HG03159 (cell line): ENCODE results near the gene NOX3.
"Not testable (repeated sequence)": the region's sequence is repeated elsewhere in the genome, so short reads cannot be mapped to it uniquely, and the experiment has no call there.

Experiments
- ATAC-seq: cut with Tn5 transposase; IDR thresholded peaks from one replicate; pipeline ENCODE4 v1.9.1; 2021; ENCODE audit warnings: mild to moderate bottlenecking, moderate library complexity; ENCODE audit not compliant: unreplicated experiment

NOX3 gene

GRCh38 chr6:155377061-155377460, 78.6 kb downstream of the NOX3 start:
- no peak for ATAC-seq

DNA sequence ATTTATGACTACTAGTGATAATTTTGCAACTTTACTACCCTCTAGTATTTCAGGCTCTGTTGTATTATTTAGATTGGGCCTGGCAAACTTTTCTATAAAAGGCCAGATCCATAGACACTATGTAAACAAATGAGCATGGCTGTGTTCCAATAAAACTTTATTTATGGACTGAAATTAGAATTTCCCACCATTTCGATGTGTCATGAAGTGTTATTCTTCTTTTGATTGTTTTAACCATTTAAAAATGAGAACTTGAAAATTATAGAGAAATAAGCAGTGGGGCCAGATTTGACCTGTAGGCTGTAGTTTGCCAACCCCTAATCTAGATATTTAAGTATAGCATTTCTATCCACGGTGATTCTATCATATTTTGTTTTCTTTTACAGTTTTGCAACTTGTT, 79.8 kb downstream of the NOX3 start:
- no peak for ATAC-seq

GRCh38 chr6:155374681-155375080, 81.0 kb downstream of the NOX3 start:
- ATAC-seq: no peak

DNA sequence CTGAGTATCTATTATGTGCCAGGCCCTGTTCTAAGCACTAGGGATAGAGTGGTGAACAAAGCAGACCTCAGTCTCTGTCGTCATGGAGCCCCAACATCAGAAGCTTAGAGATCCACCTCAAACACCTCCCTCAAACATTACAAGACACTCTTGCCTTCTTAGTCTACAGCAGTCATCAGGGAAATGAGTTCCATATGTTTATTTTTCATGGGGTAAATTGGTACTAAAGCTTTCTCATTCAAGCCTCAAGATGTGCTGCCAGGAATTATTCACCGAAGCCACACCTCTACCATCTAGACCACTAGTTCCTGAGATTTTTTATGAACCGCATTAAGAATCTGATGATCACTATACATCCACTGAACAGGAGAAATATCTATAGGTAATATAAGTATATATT, 82.4 kb downstream of the NOX3 start:
- no peak for ATAC-seq

GRCh38 chr6:155372256-155372655, 83.4 kb downstream of the NOX3 start:
- no peak for ATAC-seq

DNA sequence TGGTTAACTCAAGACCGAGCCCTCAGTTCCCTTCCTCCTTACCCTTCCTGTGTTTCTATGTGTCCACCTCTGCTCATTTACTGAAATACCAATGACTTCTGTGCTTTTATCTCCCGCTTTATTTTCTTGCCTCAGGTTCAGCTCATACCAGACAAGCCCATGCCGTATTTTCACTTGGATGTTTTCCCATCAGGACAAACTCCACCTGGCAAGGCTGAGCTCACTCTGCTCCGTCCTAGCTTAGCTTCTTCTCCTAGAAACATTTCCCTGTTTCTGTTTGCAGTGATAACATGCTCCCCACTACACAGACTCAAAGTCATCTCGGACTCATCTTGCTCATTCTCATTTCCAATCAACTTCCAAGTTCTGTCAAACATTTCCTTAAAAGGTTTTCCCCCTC, 84.4 kb downstream of the NOX3 start:
- ATAC-seq: no peak

DNA sequence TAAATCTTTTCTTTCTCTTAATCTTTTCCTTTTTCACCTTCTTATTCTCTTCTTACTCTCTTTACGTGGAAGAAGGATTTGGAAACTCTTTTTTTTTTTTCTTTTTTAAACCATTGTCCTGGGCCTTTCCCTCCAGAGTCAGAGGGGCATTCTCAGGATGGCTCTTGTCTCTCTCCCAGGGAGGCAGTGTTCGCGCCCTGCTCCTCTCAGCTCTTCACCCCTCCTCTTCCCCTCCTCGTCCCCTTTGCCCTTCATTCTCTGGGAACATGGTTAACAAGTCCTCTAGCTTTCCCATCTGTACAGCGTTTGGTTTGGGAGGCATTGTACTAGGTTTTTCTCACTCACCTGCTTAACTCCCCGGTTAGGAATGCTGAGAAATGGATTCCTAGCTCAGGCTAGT, 89.3 kb downstream of the NOX3 start:
- no peak for ATAC-seq

DNA sequence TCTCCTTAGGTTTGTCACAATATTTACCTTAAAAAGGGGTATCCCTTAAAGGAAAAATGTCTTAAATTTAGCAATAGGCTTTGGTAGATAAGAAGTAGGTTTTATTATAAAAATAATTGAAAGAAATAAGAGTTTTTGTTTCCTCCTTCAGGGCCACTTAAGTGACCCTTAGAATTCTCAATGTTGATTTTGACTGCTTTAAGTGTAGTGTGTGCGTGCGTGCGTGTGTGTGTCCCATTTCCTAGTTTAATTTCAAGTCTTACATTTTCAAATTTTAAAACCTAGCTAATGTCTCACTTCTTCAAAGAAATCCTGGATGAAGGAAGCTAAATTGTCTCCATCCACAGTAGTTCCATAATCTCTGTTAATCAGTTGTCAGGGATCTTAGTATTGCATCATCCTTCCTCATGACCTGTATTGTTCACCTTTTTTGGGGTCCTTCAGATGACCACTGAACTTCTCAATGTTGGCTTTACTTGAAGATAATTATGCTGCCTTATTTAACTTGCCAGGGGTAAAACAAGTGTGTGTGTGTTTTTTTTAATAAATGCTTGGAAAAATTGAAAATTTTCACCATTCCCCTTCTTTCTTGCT, 90.7 kb downstream of the NOX3 start:
- no peak for ATAC-seq

DNA sequence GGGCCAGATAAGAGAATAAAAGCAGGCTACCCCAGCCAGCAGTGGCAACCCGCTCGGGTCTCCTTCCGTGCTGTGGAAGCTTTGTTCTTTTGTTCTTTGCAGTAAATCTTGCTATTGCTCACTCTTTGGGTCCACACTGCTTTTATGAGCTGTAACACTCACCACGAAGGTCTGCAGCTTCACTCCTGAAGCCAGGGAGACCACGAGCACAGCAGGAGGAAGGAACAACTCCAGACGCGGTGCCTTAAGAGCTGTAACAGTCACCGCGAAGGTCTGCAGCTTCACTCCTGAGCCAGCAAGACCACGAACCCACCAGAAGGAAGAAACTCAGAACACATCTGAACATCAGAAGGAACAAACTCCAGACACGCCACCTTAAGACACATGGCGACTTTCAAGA, 91.6 kb downstream of the NOX3 start:
- not testable (repeated sequence) for ATAC-seq

DNA sequence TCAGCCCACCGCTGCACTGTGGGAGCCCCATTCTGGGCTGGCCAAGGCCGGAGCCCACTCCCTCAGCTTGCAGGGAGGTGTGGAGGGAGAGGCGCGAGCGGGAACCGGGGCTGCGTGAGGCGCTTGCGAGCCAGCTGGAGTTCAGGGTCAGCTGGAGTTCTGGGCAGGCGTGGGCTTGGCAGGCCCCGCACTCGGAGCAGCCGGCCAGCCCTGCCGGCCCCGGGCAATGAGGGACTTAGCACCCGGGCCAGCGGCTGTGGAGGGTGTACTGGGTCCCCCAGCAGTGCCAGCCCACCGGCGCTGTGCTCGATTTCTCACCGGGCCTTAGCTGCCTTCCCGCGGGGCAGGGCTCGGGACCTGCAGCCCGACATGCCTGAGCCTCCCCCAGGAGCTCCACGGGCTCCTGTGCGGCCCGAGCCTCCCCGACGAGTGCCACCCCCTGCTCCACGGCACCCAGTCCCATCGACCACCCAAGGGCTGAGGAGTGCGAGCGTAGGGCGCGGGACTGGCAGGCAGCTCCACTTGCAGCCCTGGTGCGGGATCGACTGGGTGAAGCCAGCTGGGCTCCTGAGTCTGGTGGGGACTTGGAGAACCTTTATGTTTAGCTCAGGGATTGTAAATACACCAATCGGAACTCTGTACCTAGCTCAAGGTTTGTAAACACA, 92.5 kb downstream of the NOX3 start:
- not testable (repeated sequence) for ATAC-seq

GRCh38 chr6:155354167-155354566, 101.5 kb downstream of the NOX3 start:
- no peak for ATAC-seq

GRCh38 chr6:155352811-155353210, 102.8 kb downstream of the NOX3 start:
- ATAC-seq: no peak

DNA sequence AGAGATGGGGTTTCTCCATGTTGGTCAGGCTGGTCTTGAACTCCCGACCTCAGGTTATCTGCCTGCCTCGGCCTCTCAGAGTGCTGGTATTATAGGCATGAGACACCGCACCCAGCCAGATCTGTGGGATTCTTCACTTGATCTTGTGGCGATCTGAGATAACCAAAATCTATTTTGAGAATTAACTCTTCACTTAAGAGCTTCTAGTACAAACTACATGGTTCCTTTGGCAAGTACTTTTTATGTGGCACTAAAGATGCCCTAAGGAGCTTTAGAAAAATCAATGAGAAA, 103.6 kb downstream of the NOX3 start:
- no peak for ATAC-seq

- peak; percentile 95 for ATAC-seq
Observed at GRCh38 chr6:155351273-155352129, 104.1 kb downstream of the NOX3 start.

DNA sequence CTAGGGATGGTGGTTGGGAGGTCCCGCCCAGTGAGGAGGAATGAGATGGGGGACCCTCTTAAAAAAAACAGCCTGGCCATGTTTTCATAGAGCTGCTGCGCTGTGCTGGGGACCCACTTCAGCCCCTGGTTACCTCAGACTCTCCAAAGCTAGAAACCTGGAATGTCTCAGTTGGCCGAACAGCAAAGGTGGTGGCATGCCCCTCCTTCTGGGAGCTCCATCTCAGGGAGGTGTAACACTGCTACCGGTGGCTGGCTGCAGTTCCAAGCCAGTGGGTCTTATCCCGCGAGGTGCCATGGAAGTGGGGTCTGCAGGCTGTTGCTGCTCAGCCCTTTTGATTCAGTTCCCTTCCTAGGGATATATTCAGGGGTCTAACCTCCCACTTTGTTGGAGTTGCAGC, 105.7 kb downstream of the NOX3 start:
- ATAC-seq: no peak

DNA sequence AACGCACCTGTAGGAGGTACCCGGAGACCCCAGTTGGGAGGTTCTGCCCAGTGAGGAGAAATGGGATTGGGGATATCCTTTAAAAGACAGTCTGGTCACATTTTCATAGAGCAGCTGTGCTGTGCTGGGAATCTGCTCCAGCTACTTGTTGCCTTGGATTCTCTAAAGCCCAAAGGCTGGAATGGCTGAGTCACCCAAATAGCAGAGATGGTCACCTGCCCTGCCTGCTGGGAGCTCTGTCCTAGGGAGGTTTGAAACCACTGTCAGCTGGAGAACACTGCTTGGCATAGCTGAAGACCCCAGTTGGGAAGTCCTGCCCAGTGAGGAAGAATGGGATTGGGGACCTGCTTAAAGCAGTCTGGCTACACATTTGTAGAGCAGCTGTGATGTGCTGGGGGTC, 106.5 kb downstream of the NOX3 start:
- ATAC-seq: no peak

DNA sequence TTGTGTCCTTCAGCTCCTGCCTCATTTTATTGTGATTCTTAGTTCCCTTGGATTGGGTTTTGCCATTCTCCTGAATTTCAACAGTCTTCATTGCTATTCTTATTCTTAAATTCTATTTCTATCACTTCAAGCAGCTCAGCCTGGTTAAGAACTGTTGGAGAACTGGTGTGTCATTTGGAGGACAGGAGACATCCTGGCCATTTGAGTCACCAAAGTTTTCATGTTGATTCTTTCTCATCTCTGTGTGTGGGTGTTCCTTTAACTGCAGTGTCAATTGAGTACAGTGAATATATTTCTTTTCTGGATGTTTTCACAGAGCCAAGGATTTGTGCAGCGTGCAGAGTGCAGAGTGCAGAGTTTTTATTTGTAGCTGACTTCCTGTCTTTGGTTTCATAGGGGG, 107.8 kb downstream of the NOX3 start:
- no peak for ATAC-seq

DNA sequence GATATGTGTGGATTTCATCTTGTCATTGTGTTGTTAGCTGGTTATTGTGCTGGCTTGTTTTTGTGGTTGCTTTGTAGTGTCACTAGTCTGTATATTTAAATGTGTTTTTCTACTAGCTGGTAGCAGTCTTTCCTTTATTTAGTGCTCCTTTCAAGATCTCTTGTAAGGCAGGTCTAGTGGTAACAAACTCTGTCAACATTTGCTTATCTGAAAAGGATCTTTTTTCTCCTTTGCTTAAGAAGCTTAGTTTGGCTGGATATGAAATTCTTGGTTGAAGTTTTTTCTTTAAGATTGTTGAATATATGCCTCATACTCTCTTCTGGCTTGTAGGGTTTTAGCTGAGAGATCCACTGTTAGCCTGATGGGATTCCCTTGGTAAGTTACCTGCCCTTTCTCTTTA, 108.7 kb downstream of the NOX3 start:
- ATAC-seq: no peak
